K562 (cell line): ENCODE results near the gene NAT14. TPM values are rescaled to one million over a fixed set of nuclear protein-coding genes. Genes with fewer than 3 reads are reported as not detected.
A peak's percentile ranks its signal among the peaks of the same experiment; 100 is the strongest.

ENCODE experiments used
- CTCFL ChIP-seq: IDR thresholded peaks from 2 replicates; pipeline ENCODE4 v1.6.1; 2011; ENCODE audit warnings: borderline replicate concordance, low read depth, mild to moderate bottlenecking, moderate library complexity, low read length; ENCODE audit not compliant: insufficient read depth, poor library complexity, severe bottlenecking
- EGR1 ChIP-seq: fragments of 450-650 bp; conservative IDR thresholded peaks from 2 replicates; pipeline ENCODE4 v1.6.1; 2017; ENCODE audit warnings: mild to moderate bottlenecking
- HDAC1 ChIP-seq, 2 experiments: fragments of 450-650 bp; IDR thresholded peaks; 2 replicates each; pipeline ENCODE4 v1.6.1; 2016 to 2017; ENCODE audit warnings: inconsistent platforms in 1 of 2, mild to moderate bottlenecking in 1 of 2, moderate library complexity in 1 of 2
- MYNN ChIP-seq, 2 experiments: sonication (generic); formaldehyde crosslinking in 1 of 2; IDR thresholded peaks; 2 replicates each; pipeline versions ENCODE4 v1.5.0 to v1.6.1; 2016 to 2020; ENCODE audit warnings: antibody characterized with exemption in 1 of 2, missing genetic modification reagents in 1 of 2
- NRF1 ChIP-seq, 2 experiments: fragments of 450-650 bp; IDR thresholded peaks in 1 of 2; conservative IDR thresholded peaks in 1 of 2; 2 replicates each; pipeline ENCODE4 v1.6.1; 2014; ENCODE audit warnings: mild to moderate bottlenecking in 2 of 2
- POLR2AphosphoS2 ChIP-seq: IDR thresholded peaks from 2 replicates; pipeline ENCODE4 v1.6.1; 2012; ENCODE audit warnings: low read length, improper control_type of control experiment
- RB1 ChIP-seq: fragments of 450-650 bp; IDR thresholded peaks from 2 replicates; pipeline ENCODE4 v1.6.1; 2017; ENCODE audit warnings: low read depth, mild to moderate bottlenecking
- SP2 ChIP-seq: IDR thresholded peaks from 2 replicates; pipeline ENCODE4 v1.6.1; 2011; ENCODE audit warnings: mild to moderate bottlenecking, low read depth, low read length, moderate library complexity; ENCODE audit not compliant: poor library complexity, severe bottlenecking; ENCODE audit errors: extremely low read depth
- SRF ChIP-seq, 2 experiments: fragments of 250-450, 450-650 bp in 1 of 2; sonication (Bioruptor Pico) in 1 of 2; sonication (generic) in 1 of 2; formaldehyde crosslinking; IDR thresholded peaks; 2 replicates each; pipeline versions ENCODE4 v1.5.0 to v1.5.1; 2020 to 2022; ENCODE audit warnings: mild to moderate bottlenecking in 1 of 2, missing genetic modification reagents in 1 of 2
- ZNF655 ChIP-seq: fragments of 250-450 bp; sonication (Bioruptor Pico); IDR thresholded peaks from 2 replicates; pipeline ENCODE4 v1.5.0; 2021
- polyA plus RNA-seq, 8 experiments: library from polyadenylated mRNA; depleted of rRNA in 4 of 8; stranded (reverse) in 5 of 8; unstranded in 3 of 8; fragments of >200 nt; fragmentation: Nextera tagmentation in 2 of 8; fragmentation: Illumina TruSeq in 1 of 8; extraction: Ambion mirVana in 2 of 8; extraction: Trizol in 1 of 8; gene quantifications; 2 replicates each; pipeline versions ENCODE4 v1.2.1 to v1.2.3, GENCODE V29; 2011 to 2014; ENCODE audit warnings: inconsistent platforms in 1 of 8, missing spikeins in 1 of 8
- total RNA-seq, 7 experiments: library from RNA; depleted of rRNA in 6 of 7; stranded (reverse); fragments of >200 nt in 6 of 7; fragmentation: Illumina TruSeq in 2 of 7; extraction: Trizol in 2 of 7; gene quantifications; 2 replicates each; pipeline versions ENCODE4 v1.2.1 to v1.2.3, GENCODE V29; 2011 to 2021; ENCODE audit warnings: low replicate concordance in 1 of 7
- TF ChIP-seq, protein P1 (sequence below): sonication (generic); formaldehyde crosslinking; IDR thresholded peaks from 2 replicates; pipeline ENCODE4 v1.8.0; 2022; ENCODE audit warnings: missing genetic modification reagents, mild to moderate bottlenecking, moderate library complexity, borderline replicate concordance
- TF ChIP-seq, protein P2 (sequence below): fragments of 450-650 bp; IDR thresholded peaks from 2 replicates; pipeline ENCODE4 v1.6.1; 2018; ENCODE audit not compliant: partially characterized antibody
- TF ChIP-seq, protein P3 (sequence below): sonication (generic); formaldehyde crosslinking; IDR thresholded peaks from 2 replicates; pipeline ENCODE4 v1.4.0; 2020; ENCODE audit warnings: mild to moderate bottlenecking, missing genetic modification reagents

NAT14 gene
- total and polyA plus RNA-seq, 9 of the 15 experiments (the other 6 are each of a cell fraction or from before 2014, with no cell fraction given) = 2.4 to 77.0 (median 26.7) TPM

DNA sequence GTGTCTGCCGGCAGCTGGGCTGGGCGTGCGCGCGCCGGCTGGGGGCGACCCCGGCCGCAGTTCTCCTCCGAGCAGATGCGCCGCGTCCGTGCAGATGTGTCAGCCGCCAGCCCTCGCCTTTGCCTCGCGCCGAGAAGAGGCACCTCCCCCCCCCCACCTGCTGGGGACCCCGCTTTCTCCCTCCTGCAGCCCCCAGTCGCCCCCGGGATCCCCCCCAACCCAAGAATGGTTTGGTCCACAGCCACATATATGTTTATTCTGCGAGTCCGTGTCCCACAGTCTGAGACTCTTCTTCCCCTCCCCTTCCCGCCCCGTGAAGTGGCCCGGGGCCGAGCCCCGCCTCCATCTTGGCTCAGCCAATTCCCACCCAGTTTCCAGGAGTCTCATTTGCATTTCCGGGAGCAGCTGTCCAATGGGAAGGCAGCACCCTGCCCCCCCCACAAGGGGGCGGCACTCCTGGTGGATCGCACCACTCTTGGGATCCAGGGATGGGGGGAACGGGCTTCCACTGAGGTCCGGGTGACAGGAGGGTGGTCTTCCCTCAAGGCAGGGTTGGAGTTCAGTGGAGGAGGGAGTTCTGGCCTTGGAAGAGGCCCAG is 32.1 kb upstream of the NAT14 start (continued):
- TF ChIP-seq, protein P1, sequence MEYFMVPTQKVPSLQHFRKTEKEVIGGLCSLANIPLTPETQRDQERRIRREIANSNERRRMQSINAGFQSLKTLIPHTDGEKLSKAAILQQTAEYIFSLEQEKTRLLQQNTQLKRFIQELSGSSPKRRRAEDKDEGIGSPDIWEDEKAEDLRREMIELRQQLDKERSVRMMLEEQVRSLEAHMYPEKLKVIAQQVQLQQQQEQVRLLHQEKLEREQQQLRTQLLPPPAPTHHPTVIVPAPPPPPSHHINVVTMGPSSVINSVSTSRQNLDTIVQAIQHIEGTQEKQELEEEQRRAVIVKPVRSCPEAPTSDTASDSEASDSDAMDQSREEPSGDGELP = peak; percentile 75
- TF ChIP-seq NRF1 (conservative IDR thresholded peaks at IDR 0.05 in 1 of 2, IDR thresholded peaks at IDR 0.05 in 1 of 2) (peak in 1 of 2 experiments; percentile 46; a peak in 1 of 4 replicates), SP2 (peak; percentile 30), POLR2AphosphoS2 (peak; percentile 92; the same call in 1 of the 2 replicates), RB1 (peak; percentile 38; the same call in 1 of the 2 replicates), EGR1 (peak; percentile 65), ZNF655 (CRISPR knock-in tag) (no peak), SRF (CRISPR knock-in tag; IDR thresholded peaks at IDR 0.05) (0 out of 4 replicates have a peak, but pooled peaks of 1 of the 2 experiments have one; percentile 20), MYNN (IDR thresholded peaks at IDR 0.05) (peak; percentile 57; the same call in 1 of the 2 replicates), MYNN (CRISPR knock-in tag; IDR thresholded peaks at IDR 0.05) (no peak), HDAC1 (IDR thresholded peaks at IDR 0.05) (no peak), CTCFL (peak; percentile 76)
- TF ChIP-seq, protein P2, sequence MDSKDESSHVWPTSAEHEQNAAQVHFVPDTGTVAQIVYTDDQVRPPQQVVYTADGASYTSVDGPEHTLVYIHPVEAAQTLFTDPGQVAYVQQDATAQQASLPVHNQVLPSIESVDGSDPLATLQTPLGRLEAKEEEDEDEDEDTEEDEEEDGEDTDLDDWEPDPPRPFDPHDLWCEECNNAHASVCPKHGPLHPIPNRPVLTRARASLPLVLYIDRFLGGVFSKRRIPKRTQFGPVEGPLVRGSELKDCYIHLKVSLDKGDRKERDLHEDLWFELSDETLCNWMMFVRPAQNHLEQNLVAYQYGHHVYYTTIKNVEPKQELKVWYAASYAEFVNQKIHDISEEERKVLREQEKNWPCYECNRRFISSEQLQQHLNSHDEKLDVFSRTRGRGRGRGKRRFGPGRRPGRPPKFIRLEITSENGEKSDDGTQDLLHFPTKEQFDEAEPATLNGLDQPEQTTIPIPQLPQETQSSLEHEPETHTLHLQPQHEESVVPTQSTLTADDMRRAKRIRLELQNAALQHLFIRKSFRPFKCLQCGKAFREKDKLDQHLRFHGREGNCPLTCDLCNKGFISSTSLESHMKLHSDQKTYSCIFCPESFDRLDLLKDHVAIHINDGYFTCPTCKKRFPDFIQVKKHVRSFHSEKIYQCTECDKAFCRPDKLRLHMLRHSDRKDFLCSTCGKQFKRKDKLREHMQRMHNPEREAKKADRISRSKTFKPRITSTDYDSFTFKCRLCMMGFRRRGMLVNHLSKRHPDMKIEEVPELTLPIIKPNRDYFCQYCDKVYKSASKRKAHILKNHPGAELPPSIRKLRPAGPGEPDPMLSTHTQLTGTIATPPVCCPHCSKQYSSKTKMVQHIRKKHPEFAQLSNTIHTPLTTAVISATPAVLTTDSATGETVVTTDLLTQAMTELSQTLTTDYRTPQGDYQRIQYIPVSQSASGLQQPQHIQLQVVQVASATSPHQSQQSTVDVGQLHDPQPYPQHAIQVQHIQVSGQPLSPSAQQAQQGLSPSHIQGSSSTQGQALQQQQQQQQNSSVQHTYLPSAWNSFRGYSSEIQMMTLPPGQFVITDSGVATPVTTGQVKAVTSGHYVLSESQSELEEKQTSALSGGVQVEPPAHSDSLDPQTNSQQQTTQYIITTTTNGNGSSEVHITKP = peak; percentile 99
- TF ChIP-seq, protein P3, sequence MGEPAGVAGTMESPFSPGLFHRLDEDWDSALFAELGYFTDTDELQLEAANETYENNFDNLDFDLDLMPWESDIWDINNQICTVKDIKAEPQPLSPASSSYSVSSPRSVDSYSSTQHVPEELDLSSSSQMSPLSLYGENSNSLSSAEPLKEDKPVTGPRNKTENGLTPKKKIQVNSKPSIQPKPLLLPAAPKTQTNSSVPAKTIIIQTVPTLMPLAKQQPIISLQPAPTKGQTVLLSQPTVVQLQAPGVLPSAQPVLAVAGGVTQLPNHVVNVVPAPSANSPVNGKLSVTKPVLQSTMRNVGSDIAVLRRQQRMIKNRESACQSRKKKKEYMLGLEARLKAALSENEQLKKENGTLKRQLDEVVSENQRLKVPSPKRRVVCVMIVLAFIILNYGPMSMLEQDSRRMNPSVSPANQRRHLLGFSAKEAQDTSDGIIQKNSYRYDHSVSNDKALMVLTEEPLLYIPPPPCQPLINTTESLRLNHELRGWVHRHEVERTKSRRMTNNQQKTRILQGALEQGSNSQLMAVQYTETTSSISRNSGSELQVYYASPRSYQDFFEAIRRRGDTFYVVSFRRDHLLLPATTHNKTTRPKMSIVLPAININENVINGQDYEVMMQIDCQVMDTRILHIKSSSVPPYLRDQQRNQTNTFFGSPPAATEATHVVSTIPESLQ (CRISPR knock-in tag) = no peak
